IMR-90 (cell line): ENCODE measurements around the gene ZNF217.

ENCODE experiments used
- CTCF ChIP-seq: conservative IDR thresholded peaks from 2 replicates; pipeline ENCODE4 v1.5.1; 2012; ENCODE audit warnings: mild to moderate bottlenecking, low read depth, low read length, improper control_type of control experiment
- MXI1 ChIP-seq: IDR thresholded peaks from 2 replicates; pipeline ENCODE4 v1.6.1; 2012; ENCODE audit warnings: low read depth, mild to moderate bottlenecking, low read length, moderate library complexity, borderline replicate concordance
- NFE2L2 ChIP-seq: fragments of 150-350 bp; IDR thresholded peaks from 2 replicates; pipeline ENCODE4 v1.6.1; 2016; ENCODE audit warnings: low read depth, mild to moderate bottlenecking, low read length
- POLR2A ChIP-seq: IDR thresholded peaks from 2 replicates; pipeline ENCODE4 v1.6.1; 2012; ENCODE audit warnings: mild to moderate bottlenecking, low read depth, low read length
- RAD21 ChIP-seq: IDR thresholded peaks from 2 replicates; pipeline ENCODE4 v1.6.1; 2012; ENCODE audit warnings: low read length, improper control_type of control experiment
- RCOR1 ChIP-seq: IDR thresholded peaks from 2 replicates; pipeline ENCODE4 v1.6.1; 2012; ENCODE audit warnings: mild to moderate bottlenecking, low read length, improper control_type of control experiment; ENCODE audit not compliant: insufficient replicate concordance
- RFX5 ChIP-seq: IDR thresholded peaks from 2 replicates; pipeline ENCODE4 v1.8.0; 2012; ENCODE audit warnings: low read depth, mild to moderate bottlenecking, low read length, moderate library complexity
- SMC3 ChIP-seq: fragments of 150-350 bp; IDR thresholded peaks from 2 replicates; pipeline ENCODE4 v1.6.1; 2016; ENCODE audit warnings: low read depth, mild to moderate bottlenecking, antibody characterized with exemption, low read length, moderate library complexity
- TF ChIP-seq, protein P1 (sequence below): fragments of 150-350 bp; IDR thresholded peaks from 2 replicates; pipeline ENCODE4 v1.6.1; 2017; ENCODE audit warnings: mild to moderate bottlenecking, antibody characterized with exemption, low read length, low read depth

- TF ChIP-seq CTCF = no peak
- no peak for TF ChIP-seq MXI1
- TF ChIP-seq RAD21 = no peak
- TF ChIP-seq, protein P1, sequence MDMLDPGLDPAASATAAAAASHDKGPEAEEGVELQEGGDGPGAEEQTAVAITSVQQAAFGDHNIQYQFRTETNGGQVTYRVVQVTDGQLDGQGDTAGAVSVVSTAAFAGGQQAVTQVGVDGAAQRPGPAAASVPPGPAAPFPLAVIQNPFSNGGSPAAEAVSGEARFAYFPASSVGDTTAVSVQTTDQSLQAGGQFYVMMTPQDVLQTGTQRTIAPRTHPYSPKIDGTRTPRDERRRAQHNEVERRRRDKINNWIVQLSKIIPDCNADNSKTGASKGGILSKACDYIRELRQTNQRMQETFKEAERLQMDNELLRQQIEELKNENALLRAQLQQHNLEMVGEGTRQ = no peak
- TF ChIP-seq RCOR1 = no peak
- TF ChIP-seq POLR2A = no peak
- TF ChIP-seq NFE2L2 = no peak
- no peak for TF ChIP-seq RFX5
- TF ChIP-seq SMC3 = no peak
Observed at GRCh38 chr20:53535878-53536277, 57.8 kb downstream of the ZNF217 start.
